ENCODE measurements around the gene BSPRY.
"Not testable (repeated sequence)": the region's sequence is repeated elsewhere in the genome, so short reads cannot be mapped to it uniquely, and the experiment has no call there.

GRCh38 chr9:113406353-113406752, 57.0 kb downstream of the BSPRY start:
- TF ChIP-seq CTCF (IDR thresholded peaks at IDR 0.05); POLR2AphosphoS5 (IDR thresholded peaks at IDR 0.05; ENCODE audit: low read depth, low read length); TCF7L2 (IDR thresholded peaks at IDR 0.05; ENCODE audit: low read depth, low read length); REST (IDR thresholded peaks at IDR 0.05; ENCODE audit: insufficient read depth in 1 of 2, low read depth in 2 of 2, low read length in 1 of 2); SIN3A (IDR thresholded peaks at IDR 0.05; ENCODE audit: borderline replicate concordance, insufficient read depth, low read depth, low read length): not testable (repeated sequence)
